GM23338 (cell line): ENCODE data around the gene SH2D6. TPM values are rescaled to one million over a fixed set of nuclear protein-coding genes. Genes with fewer than 3 reads are reported as not detected.
A peak's percentile ranks its signal among the peaks of the same experiment; 100 is the strongest.

ENCODE experiments used
- ATAC-seq: fragments of 200-7000 bp; cut with Tn5 transposase; 3 replicates; pipeline ENCODE4 v1.9.1; 2020
- DNase-seq: peaks from one replicate; pipeline ENCODE4 v3.0.0-alpha.2; 2015; ENCODE audit warnings: low spot score
- H2AFZ ChIP-seq: fragments of 200-600 bp; sonication (generic); 2 replicates; pipeline ENCODE4 v1.8.0; 2016; ENCODE audit warnings: antibody characterized with exemption, mild to moderate bottlenecking, moderate library complexity
- H3F3A ChIP-seq: fragments of 200-600 bp; sonication (generic); replicated peaks from 2 replicates; pipeline ENCODE4 v1.8.0; 2017; ENCODE audit warnings: antibody characterized with exemption, mixed run types, low read depth
- H3K27ac ChIP-seq: fragments of 200-600 bp; sonication (generic); 2 replicates; pipeline ENCODE4 v1.6.1; 2016; ENCODE audit warnings: low read depth
- H3K27me3 ChIP-seq: fragments of 200-600 bp; sonication (generic); 2 replicates; pipeline ENCODE4 v1.8.0; 2016; ENCODE audit warnings: mild to moderate bottlenecking, mixed run types, moderate library complexity; ENCODE audit not compliant: insufficient read depth
- H3K36me3 ChIP-seq: fragments of 200-600 bp; sonication (generic); 2 replicates; pipeline ENCODE4 v1.8.0; 2016; ENCODE audit warnings: mild to moderate bottlenecking; ENCODE audit not compliant: insufficient read depth
- H3K4me1 ChIP-seq: fragments of 200-600 bp; sonication (generic); 2 replicates; pipeline ENCODE4 v1.8.0; 2016; ENCODE audit warnings: mild to moderate bottlenecking, moderate library complexity; ENCODE audit not compliant: insufficient read depth
- H3K4me2 ChIP-seq: fragments of 200-600 bp; sonication (generic); 2 replicates; pipeline ENCODE4 v1.7.1; 2017; ENCODE audit warnings: mixed run types
- H3K4me3 ChIP-seq: fragments of 200-600 bp; sonication (generic); 2 replicates; pipeline ENCODE4 v1.6.1; 2016; ENCODE audit warnings: mixed run types
- H3K79me2 ChIP-seq: fragments of 200-600 bp; sonication (generic); replicated peaks from 2 replicates; pipeline ENCODE4 v1.8.0; 2017; ENCODE audit warnings: mild to moderate bottlenecking; ENCODE audit not compliant: insufficient read depth
- H3K9me2 ChIP-seq: fragments of 200-600 bp; sonication (generic); 2 replicates; pipeline ENCODE4 v1.8.0; 2017; ENCODE audit not compliant: insufficient read depth
- H4K20me1 ChIP-seq: fragments of 200-600 bp; sonication (generic); replicated peaks from 2 replicates; pipeline ENCODE4 v1.8.0; 2017; ENCODE audit warnings: mild to moderate bottlenecking; ENCODE audit not compliant: insufficient read depth
- H3K27ac Mint-ChIP-seq: 2 replicates; pipeline ENCODE4 v1.8.0; 2020; ENCODE audit warnings: inconsistent platforms, mild to moderate bottlenecking, moderate library complexity, mixed read lengths
- H3K27me3 Mint-ChIP-seq: 3 replicates; pipeline ENCODE4 v1.8.0; 2022; ENCODE audit warnings: low read depth, mild to moderate bottlenecking, moderate library complexity, mixed read lengths, inconsistent platforms; ENCODE audit not compliant: insufficient read depth, poor library complexity
- H3K36me3 Mint-ChIP-seq: 3 replicates; pipeline ENCODE4 v1.8.0; 2021; ENCODE audit warnings: low read depth, mild to moderate bottlenecking, inconsistent platforms, moderate library complexity, mixed read lengths
- H3K4me1 Mint-ChIP-seq: 3 replicates; pipeline ENCODE4 v1.8.0; 2020; ENCODE audit warnings: mild to moderate bottlenecking, inconsistent platforms, mixed read lengths
- H3K4me3 Mint-ChIP-seq: 3 replicates; pipeline ENCODE4 v1.8.0; 2021; ENCODE audit warnings: moderate library complexity, mild to moderate bottlenecking, inconsistent platforms, mixed read lengths
- H3K9me3 Mint-ChIP-seq: 3 replicates; pipeline ENCODE4 v1.8.0; 2020; ENCODE audit warnings: moderate library complexity, mild to moderate bottlenecking, inconsistent platforms, mixed read lengths
- CREB1 ChIP-seq: fragments of 250-450 bp; sonication (Bioruptor Pico); IDR thresholded peaks from 2 replicates; pipeline ENCODE4 v1.5.0; 2020; ENCODE audit warnings: low read depth, mild to moderate bottlenecking, moderate library complexity
- EZH2 ChIP-seq: fragments of 200-600 bp; sonication (generic); IDR thresholded peaks from one replicate; pipeline ENCODE4 v1.8.0; 2017; ENCODE audit warnings: antibody characterized with exemption, mild to moderate bottlenecking, low read depth; ENCODE audit not compliant: unreplicated experiment
- EZH2phosphoT487 ChIP-seq: fragments of 200-600 bp; sonication (generic); IDR thresholded peaks from one replicate; pipeline ENCODE4 v1.8.1; 2018; ENCODE audit warnings: antibody characterized with exemption; ENCODE audit not compliant: unreplicated experiment
- NANOG ChIP-seq: IDR thresholded peaks from 2 replicates; pipeline ENCODE4 v1.6.1; 2016; ENCODE audit warnings: antibody characterized with exemption, borderline replicate concordance
- POLR2AphosphoS5 ChIP-seq: IDR thresholded peaks from 2 replicates; pipeline ENCODE4 v1.6.1; 2016; ENCODE audit warnings: antibody characterized with exemption, low read depth
- ZNF114 ChIP-seq: fragments of 250-450 bp; sonication (Bioruptor Pico); IDR thresholded peaks from 2 replicates; pipeline ENCODE4 v1.5.0; 2020; ENCODE audit warnings: mild to moderate bottlenecking, moderate library complexity
- ZNF331 ChIP-seq: fragments of 250-450 bp; sonication (Bioruptor Pico); IDR thresholded peaks from 2 replicates; pipeline ENCODE4 v1.5.0; 2020; ENCODE audit warnings: low read depth, mild to moderate bottlenecking, moderate library complexity
- polyA plus RNA-seq: library from polyadenylated mRNA; unstranded; fragments of >200 nt; fragmentation: Nextera tagmentation; extraction: Ambion mirVana; gene quantifications from 2 replicates; pipeline ENCODE4 v1.2.1, GENCODE V29; 2016
- total RNA-seq: library from RNA; depleted of rRNA; stranded (reverse); fragments of >200 nt; shearing (Covaris generic); gene quantifications from 2 replicates; pipeline ENCODE4 v1.2.3, GENCODE V29; 2014
- TF ChIP-seq, protein P1 (sequence below): IDR thresholded peaks from 2 replicates; pipeline ENCODE4 v1.6.1; 2016; ENCODE audit warnings: antibody characterized with exemption
- TF ChIP-seq, protein P2 (sequence below), 2 experiments: fragments of 200-600 bp in 1 of 2; sonication (generic) in 1 of 2; conservative IDR thresholded peaks; 2 replicates each; pipeline versions ENCODE4 v1.5.1 to v1.6.1; 2016 to 2017; ENCODE audit warnings: antibody characterized with exemption in 2 of 2, low read depth in 2 of 2, mild to moderate bottlenecking in 2 of 2, moderate library complexity in 1 of 2
- TF ChIP-seq, protein P3 (sequence below): IDR thresholded peaks from one replicate; pipeline ENCODE4 v1.6.1; 2018; ENCODE audit warnings: antibody characterized with exemption; ENCODE audit not compliant: unreplicated experiment

Gene SH2D6
- total and polyA plus RNA-seq, 2 experiments from 2014 or later: 0.37 TPM; not detected in 1

DNA sequence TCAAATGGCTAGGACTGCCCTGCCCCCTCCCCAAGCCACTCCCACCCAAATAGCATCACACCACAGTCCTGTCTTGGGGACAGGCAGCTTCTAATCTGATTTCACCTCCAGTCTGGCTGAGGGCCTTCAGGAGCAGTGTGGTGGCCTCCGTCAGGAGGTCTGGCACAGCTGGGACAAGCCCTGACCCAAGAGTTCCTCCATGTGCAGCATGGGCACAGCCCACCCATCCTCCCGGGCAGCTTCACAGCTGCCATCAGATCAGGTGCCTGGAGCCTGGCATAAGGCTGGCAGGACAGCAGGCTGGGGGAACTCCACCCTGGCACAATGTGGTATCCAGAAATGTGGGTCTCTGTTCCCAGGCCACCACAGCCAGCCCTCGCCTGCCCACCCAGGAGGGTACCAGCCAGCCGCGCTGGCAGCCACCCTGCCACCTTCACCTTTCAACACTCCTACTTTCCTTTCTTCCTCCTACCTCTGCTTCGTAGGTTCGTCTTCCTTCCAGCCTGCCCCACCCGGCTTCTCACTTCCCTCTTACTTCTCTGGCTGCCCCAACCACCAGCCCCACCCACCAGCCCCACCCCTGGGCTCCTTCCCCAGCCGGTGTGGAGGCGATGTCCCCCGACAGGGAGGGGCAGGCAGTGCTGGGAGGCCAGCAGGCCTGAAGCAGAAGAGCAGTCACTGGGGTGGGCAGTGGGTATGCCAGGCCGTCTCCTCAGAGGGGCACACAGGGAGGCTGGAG lies 8.5 kb upstream of the SH2D6 start, which contains the start of gene CAPG:
Gene CAPG (minus strand): TSS at position 522 of the 739 bp plus-strand sequence. CDS start 8,221 bp downstream, outside the sequence.
- TF ChIP-seq POLR2AphosphoS5: 0 out of 2 replicates have a peak, but pooled peaks have one; percentile 27
- TF ChIP-seq, protein P1, sequence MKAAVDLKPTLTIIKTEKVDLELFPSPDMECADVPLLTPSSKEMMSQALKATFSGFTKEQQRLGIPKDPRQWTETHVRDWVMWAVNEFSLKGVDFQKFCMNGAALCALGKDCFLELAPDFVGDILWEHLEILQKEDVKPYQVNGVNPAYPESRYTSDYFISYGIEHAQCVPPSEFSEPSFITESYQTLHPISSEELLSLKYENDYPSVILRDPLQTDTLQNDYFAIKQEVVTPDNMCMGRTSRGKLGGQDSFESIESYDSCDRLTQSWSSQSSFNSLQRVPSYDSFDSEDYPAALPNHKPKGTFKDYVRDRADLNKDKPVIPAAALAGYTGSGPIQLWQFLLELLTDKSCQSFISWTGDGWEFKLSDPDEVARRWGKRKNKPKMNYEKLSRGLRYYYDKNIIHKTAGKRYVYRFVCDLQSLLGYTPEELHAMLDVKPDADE: no peak
- Histone ChIP-seq H3K79me2 (no peaks in the 10 kb centered on the region; the same call in 1 of the 2 replicates), H3K4me3 (peak within 1 kb of the TSS; percentile 40), H3K27me3 (no peaks in the 10 kb centered on the region), H3K9me2 (no peaks in the 10 kb centered on the region), H3K27ac (0 out of 2 replicates have a peak within 1 kb of the TSS, but pooled peaks have one; percentile 26), H3K4me2 (peak within 1 kb of the TSS; percentile 71), H3K4me1 (peaks cover 42% of the 10 kb centered on the region), H3K36me3 (no peaks in the 10 kb centered on the region), H3F3A (peaks cover 16% of the 10 kb centered on the region; the same call in 1 of the 2 replicates), H4K20me1 (no peaks in the 10 kb centered on the region), H2AFZ (no peak within 1 kb of the TSS)
- Mint-ChIP-seq H3K27me3 (peaks cover 22% of the 10 kb centered on the region), H3K9me3 (no peaks in the 10 kb centered on the region), H3K36me3 (no peaks in the 10 kb centered on the region), H3K4me1 (peaks cover 44% of the 10 kb centered on the region), H3K27ac (no peak within 1 kb of the TSS), H3K4me3 (peak within 1 kb of the TSS; percentile 46)
- ATAC-seq (peak; percentile 13), DNase-seq (no peak)

- Mint-ChIP-seq H3K9me3 (no peaks in the 10 kb centered on the region), H3K4me1 (peaks cover 37% of the 10 kb centered on the region), H3K36me3 (no peaks in the 10 kb centered on the region), H3K27ac (no peak overlapping the region), H3K27me3 (peaks cover 22% of the 10 kb centered on the region), H3K4me3 (peak overlapping the region; percentile 29; the same call in 1 of the 3 replicates)
- H3K27me3 ChIP-seq: no peaks in the 10 kb centered on the region
- H3K4me2 ChIP-seq: peak overlapping the region; percentile 71; the same call in 1 of the 2 replicates
- TF ChIP-seq EZH2 (no peak), POLR2AphosphoS5 (no peak), ZNF331 (CRISPR knock-in tag) (no peak), NANOG (no peak), EZH2phosphoT487 (no peak), ZNF114 (CRISPR knock-in tag) (no peak), CREB1 (CRISPR knock-in tag) (no peak)
- TF ChIP-seq, protein P2, sequence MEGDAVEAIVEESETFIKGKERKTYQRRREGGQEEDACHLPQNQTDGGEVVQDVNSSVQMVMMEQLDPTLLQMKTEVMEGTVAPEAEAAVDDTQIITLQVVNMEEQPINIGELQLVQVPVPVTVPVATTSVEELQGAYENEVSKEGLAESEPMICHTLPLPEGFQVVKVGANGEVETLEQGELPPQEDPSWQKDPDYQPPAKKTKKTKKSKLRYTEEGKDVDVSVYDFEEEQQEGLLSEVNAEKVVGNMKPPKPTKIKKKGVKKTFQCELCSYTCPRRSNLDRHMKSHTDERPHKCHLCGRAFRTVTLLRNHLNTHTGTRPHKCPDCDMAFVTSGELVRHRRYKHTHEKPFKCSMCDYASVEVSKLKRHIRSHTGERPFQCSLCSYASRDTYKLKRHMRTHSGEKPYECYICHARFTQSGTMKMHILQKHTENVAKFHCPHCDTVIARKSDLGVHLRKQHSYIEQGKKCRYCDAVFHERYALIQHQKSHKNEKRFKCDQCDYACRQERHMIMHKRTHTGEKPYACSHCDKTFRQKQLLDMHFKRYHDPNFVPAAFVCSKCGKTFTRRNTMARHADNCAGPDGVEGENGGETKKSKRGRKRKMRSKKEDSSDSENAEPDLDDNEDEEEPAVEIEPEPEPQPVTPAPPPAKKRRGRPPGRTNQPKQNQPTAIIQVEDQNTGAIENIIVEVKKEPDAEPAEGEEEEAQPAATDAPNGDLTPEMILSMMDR (conservative IDR thresholded peaks at IDR 0.05; ENCODE audit: low read depth in 2 of 2): no peak
- TF ChIP-seq, protein P3, sequence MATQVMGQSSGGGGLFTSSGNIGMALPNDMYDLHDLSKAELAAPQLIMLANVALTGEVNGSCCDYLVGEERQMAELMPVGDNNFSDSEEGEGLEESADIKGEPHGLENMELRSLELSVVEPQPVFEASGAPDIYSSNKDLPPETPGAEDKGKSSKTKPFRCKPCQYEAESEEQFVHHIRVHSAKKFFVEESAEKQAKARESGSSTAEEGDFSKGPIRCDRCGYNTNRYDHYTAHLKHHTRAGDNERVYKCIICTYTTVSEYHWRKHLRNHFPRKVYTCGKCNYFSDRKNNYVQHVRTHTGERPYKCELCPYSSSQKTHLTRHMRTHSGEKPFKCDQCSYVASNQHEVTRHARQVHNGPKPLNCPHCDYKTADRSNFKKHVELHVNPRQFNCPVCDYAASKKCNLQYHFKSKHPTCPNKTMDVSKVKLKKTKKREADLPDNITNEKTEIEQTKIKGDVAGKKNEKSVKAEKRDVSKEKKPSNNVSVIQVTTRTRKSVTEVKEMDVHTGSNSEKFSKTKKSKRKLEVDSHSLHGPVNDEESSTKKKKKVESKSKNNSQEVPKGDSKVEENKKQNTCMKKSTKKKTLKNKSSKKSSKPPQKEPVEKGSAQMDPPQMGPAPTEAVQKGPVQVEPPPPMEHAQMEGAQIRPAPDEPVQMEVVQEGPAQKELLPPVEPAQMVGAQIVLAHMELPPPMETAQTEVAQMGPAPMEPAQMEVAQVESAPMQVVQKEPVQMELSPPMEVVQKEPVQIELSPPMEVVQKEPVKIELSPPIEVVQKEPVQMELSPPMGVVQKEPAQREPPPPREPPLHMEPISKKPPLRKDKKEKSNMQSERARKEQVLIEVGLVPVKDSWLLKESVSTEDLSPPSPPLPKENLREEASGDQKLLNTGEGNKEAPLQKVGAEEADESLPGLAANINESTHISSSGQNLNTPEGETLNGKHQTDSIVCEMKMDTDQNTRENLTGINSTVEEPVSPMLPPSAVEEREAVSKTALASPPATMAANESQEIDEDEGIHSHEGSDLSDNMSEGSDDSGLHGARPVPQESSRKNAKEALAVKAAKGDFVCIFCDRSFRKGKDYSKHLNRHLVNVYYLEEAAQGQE: no peak
- DNase-seq: no peak
- peaks cover 37% of the 10 kb centered on the region for H3K4me1 ChIP-seq
- no peaks in the 10 kb centered on the region for H3K9me2 ChIP-seq
- H3K79me2 ChIP-seq: no peaks in the 10 kb centered on the region
- no peak overlapping the region for H3K4me3 ChIP-seq
- peaks cover 9% of the 10 kb centered on the region; the same call in 1 of the 2 replicates for H3F3A ChIP-seq
- no peak overlapping the region for H2AFZ ChIP-seq
- no peaks in the 10 kb centered on the region for H4K20me1 ChIP-seq
- 0 out of 2 replicates have a peak overlapping the region, but pooled peaks have one; percentile 26 for H3K27ac ChIP-seq
- ATAC-seq: no peak
- H3K36me3 ChIP-seq: no peaks in the 10 kb centered on the region
These were observed 7.7 kb upstream of the SH2D6 start for GRCh38 chr2:85410584-85411404.
